ENCODE data around the gene UBQLN3.

GRCh38 chr11:5507933-5508305 lies 1.8 kb downstream of the UBQLN3 start:
- TF ChIP-seq CTCF (IDR thresholded peaks at IDR 0.05) (no peak), POLR2AphosphoS5 (IDR thresholded peaks at IDR 0.05) (no peak)

Data from prostate gland (tissue), 2 donors.